Small intestine (tissue), 4 donors: ENCODE data around the gene MVP. TPM values are rescaled to one million over a fixed set of nuclear protein-coding genes. Genes with fewer than 3 reads are reported as not detected.

Source experiments
- polyA plus RNA-seq, 4 donors: library from polyadenylated mRNA; stranded (reverse) in 3 of 4; unstranded in 1 of 4; fragments of 200-250 nt in 3 of 4; fragments of 120-200 nt in 1 of 4; gene quantifications; one replicate each; pipeline versions ENCODE4 v1.2.1 to v1.2.3, GENCODE V29; 2013
- donor health status: healthy with polysubstance abuse.
- donor health status: Bipolar disorder and iron deficiency.
- donor health status: healthy.

Gene MVP
- polyA plus RNA-seq, 4 donors = 175 to 558 (median 292) TPM

Other genes starting within 250 kb of the MVP start
- 1 to 10 TPM; 1.1 to 4.8 (median 1.4) TPM for gene SPN, start 157.2 kb upstream of the MVP start, polyA plus RNA-seq
- 100 to 1,000 TPM in 1 of 4 donors, 10 to 100 TPM in 3; 30.2 to 286 (median 32.0) TPM for gene QPRT, start 141.3 kb upstream of the MVP start, polyA plus RNA-seq
- 1 to 10 TPM in 2 of 4 donors, under 1 TPM in 2; 0.22 to 2.2 (median 1.2) TPM for gene C16orf54, start 74.5 kb upstream of the MVP start, polyA plus RNA-seq
- gene ZG16, start 42.2 kb upstream of the MVP start, polyA plus RNA-seq = 100 to 1,000 TPM in 1 of 4 donors, 10 to 100 TPM in 2, 1 to 10 TPM in 1; 4.8 to 186 (median 47.4) TPM
- gene KIF22, start 29.7 kb upstream of the MVP start, polyA plus RNA-seq = 10 to 100 TPM; 17.0 to 61.7 (median 34.5) TPM
- 100 to 1,000 TPM in 2 of 4 donors, 10 to 100 TPM in 2; 91.9 to 269 (median 170) TPM for gene MAZ, start 13.9 kb upstream of the MVP start, polyA plus RNA-seq
- gene PRRT2, start 8.3 kb upstream of the MVP start, polyA plus RNA-seq = 1 to 10 TPM in 2 of 4 donors, under 1 TPM in 1, not detected in 1; 0.27 to 6.3 (median 2.7) TPM
- gene PAGR1, start 4.3 kb upstream of the MVP start, polyA plus RNA-seq = 10 to 100 TPM; 36.9 to 46.0 (median 43.1) TPM
- gene CDIPT, start 42.8 kb downstream of the MVP start, polyA plus RNA-seq = 10 to 100 TPM; 51.9 to 76.9 (median 61.2) TPM
- 10 to 100 TPM in 2 of 4 donors, under 1 TPM in 2; 0.67 to 38.9 (median 8.8) TPM for gene SEZ6L2, start 79.1 kb downstream of the MVP start, polyA plus RNA-seq
- gene ASPHD1, start 80.0 kb downstream of the MVP start, polyA plus RNA-seq = 10 to 100 TPM in 1 of 4 donors, 1 to 10 TPM in 2, under 1 TPM in 1; 0.67 to 11.5 (median 3.0) TPM
- 10 to 100 TPM; 10.8 to 26.6 (median 15.9) TPM for gene KCTD13, start 105.8 kb downstream of the MVP start, polyA plus RNA-seq
- 100 to 1,000 TPM; 163 to 334 (median 242) TPM for gene TMEM219, start 141.6 kb downstream of the MVP start, polyA plus RNA-seq
- 10 to 100 TPM; 21.6 to 36.7 (median 29.0) TPM for gene TAOK2, start 153.4 kb downstream of the MVP start, polyA plus RNA-seq
- gene HIRIP3, start 175.2 kb downstream of the MVP start, polyA plus RNA-seq = 10 to 100 TPM; 10.1 to 15.2 (median 14.8) TPM
- 10 to 100 TPM; 49.2 to 80.4 (median 55.9) TPM for gene INO80E, start 175.8 kb downstream of the MVP start, polyA plus RNA-seq
- 1 to 10 TPM in 3 of 4 donors, not detected in 1; 1.3 to 4.6 (median 1.6) TPM for gene DOC2A, start 190.6 kb downstream of the MVP start, polyA plus RNA-seq
- gene C16orf92, start 202.7 kb downstream of the MVP start, polyA plus RNA-seq = not detected
- 1 to 10 TPM in 1 of 4 donors, under 1 TPM in 1, not detected in 2; 0.47 to 1.4 TPM for gene TLCD3B, start 210.8 kb downstream of the MVP start, polyA plus RNA-seq
- 1,000 to 10,000 TPM in 2 of 4 donors, 100 to 1,000 TPM in 2; 406 to 1,111 (median 984) TPM for gene ALDOA, start 245.3 kb downstream of the MVP start, polyA plus RNA-seq